Right lobe of liver (tissue), 6 donors: Measurements from ENCODE around the gene TYRO3. TPM values are rescaled to one million over a fixed set of nuclear protein-coding genes. Genes with fewer than 3 reads are reported as not detected.

ENCODE experiments used
- ATAC-seq, 4 donors: fragments of 200-7000 bp; cut with Tn5 transposase; one replicate each; pipeline ENCODE4 v1.9.1; 2020; ENCODE audit warnings: mild to moderate bottlenecking in 4 of 4, moderate library complexity in 4 of 4
- DNase-seq, 3 donors: peaks; one replicate each; pipeline ENCODE4 v3.0.0-alpha.2; 2020
- H3K27ac ChIP-seq, 3 donors: fragments of 200-600 bp; one replicate each; pipeline ENCODE4 v1.8.0; 2022
- H3K27me3 ChIP-seq, 2 donors: fragments of 200-600 bp; one replicate each; pipeline ENCODE4 v1.8.0; 2022
- H3K36me3 ChIP-seq, 4 donors: fragments of 200-600 bp; sonication (generic) in 1 of 4; one replicate each; pipeline versions ENCODE4 v1.5.1 to v1.8.0; 2017 to 2022; ENCODE audit warnings: control low read depth in 1 of 4
- H3K4me1 ChIP-seq, 4 donors: fragments of 200-600 bp; sonication (generic) in 1 of 4; one replicate each; pipeline versions ENCODE4 v1.5.1 to v1.8.0; 2017 to 2022; ENCODE audit warnings: control low read depth in 1 of 4
- H3K4me3 ChIP-seq, 3 donors: fragments of 200-600 bp; one replicate each; pipeline ENCODE4 v1.8.0; 2022
- H3K9me3 ChIP-seq, 4 donors: fragments of 200-600 bp; sonication (generic) in 1 of 4; one replicate each; pipeline versions ENCODE4 v1.5.1 to v1.8.0; 2017 to 2022; ENCODE audit warnings: control low read depth in 1 of 4
- POLR2A ChIP-seq: fragments of 450-650 bp; IDR thresholded peaks from one replicate; pipeline ENCODE4 v1.6.1; 2017; ENCODE audit warnings: antibody characterized with exemption, mild to moderate bottlenecking
- WGBS: methylation state at CpG from one replicate; pipeline ENCODE4 v1.1.6; 2018; ENCODE audit warnings: low coverage, low lambda C conversion rate; ENCODE audit not compliant: insufficient coverage; ENCODE audit errors: missing lambda C conversion rate; 5-methylcytosine and 5-hydroxymethylcytosine counted together
- intact Hi-C, 2 donors: fragments of 100-400 bp; cut with DNase I; formaldehyde crosslinking; loops; one replicate each; pipeline versions ENCODE4 v1.11.2 to v1.14.1; 2022
- total RNA-seq, 6 experiments: library from RNA; depleted of rRNA in 2 of 6; stranded (reverse); fragments of >200 nt in 2 of 6; fragmentation: NEBNext Ultra II Directional in 3 of 6; extraction: Animal tissue kit (Norgen Biotek cat#: 25700) in 3 of 6; gene quantifications; one replicate each; pipeline versions ENCODE4 v1.1.0 to v1.2.4, GENCODE V29; 2016 to 2023
- TF ChIP-seq, protein P1 (sequence below), 4 donors: fragments of 200-600 bp in 3 of 4; fragments of 450-650 bp in 1 of 4; IDR thresholded peaks; one replicate each; pipeline versions ENCODE4 v1.5.1 to v1.8.0; 2016 to 2022; ENCODE audit warnings: antibody characterized with exemption in 4 of 4, mild to moderate bottlenecking in 2 of 4
- donor health status: DM: no; HTN: yes; CAD: no.
- donor health status: DM: no; HTN: no; CAD: no.
- donor health status: DM: no; HTN: no; CAD: no.
- donor health status: DM: no; HTN: yes; CAD: no.
- donor health status: DM: no; HTN: yes; CAD: no.

The TYRO3 gene
- total RNA-seq, 6 experiments from 2014 or later = 1.1 to 2.9 (median 1.8) TPM

DNA sequence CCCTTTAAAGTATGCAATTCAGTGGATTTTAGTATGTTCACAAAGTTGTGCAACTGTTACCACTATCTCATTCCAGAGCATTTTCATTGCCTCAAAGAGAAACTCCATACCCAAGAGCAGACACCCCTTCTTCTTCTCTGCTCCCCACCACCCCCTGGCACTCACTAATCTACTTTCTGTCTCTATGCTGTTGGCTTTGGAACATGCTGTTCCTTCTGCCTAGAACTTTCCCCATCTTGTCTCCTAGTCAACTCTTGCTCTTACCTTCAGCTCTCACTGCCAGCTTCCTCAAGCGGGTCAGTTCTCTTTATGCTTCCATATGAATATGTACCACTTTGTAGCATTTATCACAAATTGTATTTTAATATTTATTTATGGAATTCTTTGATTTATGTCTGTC, 50.1 kb downstream of the TYRO3 start:
- H3K4me1 ChIP-seq = no peaks in the 10 kb centered on the region
- no peaks in the 10 kb centered on the region for H3K27me3 ChIP-seq
- intact Hi-C loops = no loop called here
- no peak overlapping the region for H3K27ac ChIP-seq
- DNase-seq (no peak), ATAC-seq (no peak)
- H3K9me3 ChIP-seq = no peaks in the 10 kb centered on the region
- H3K4me3 ChIP-seq = no peak overlapping the region
- TF ChIP-seq, protein P1, sequence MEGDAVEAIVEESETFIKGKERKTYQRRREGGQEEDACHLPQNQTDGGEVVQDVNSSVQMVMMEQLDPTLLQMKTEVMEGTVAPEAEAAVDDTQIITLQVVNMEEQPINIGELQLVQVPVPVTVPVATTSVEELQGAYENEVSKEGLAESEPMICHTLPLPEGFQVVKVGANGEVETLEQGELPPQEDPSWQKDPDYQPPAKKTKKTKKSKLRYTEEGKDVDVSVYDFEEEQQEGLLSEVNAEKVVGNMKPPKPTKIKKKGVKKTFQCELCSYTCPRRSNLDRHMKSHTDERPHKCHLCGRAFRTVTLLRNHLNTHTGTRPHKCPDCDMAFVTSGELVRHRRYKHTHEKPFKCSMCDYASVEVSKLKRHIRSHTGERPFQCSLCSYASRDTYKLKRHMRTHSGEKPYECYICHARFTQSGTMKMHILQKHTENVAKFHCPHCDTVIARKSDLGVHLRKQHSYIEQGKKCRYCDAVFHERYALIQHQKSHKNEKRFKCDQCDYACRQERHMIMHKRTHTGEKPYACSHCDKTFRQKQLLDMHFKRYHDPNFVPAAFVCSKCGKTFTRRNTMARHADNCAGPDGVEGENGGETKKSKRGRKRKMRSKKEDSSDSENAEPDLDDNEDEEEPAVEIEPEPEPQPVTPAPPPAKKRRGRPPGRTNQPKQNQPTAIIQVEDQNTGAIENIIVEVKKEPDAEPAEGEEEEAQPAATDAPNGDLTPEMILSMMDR (IDR thresholded peaks at IDR 0.05) = no peak
- no peak for TF ChIP-seq POLR2A
- no peaks in the 10 kb centered on the region for H3K36me3 ChIP-seq
- WGBS = 91% methylated on average over 1 of the region's 1 CpG

DNA sequence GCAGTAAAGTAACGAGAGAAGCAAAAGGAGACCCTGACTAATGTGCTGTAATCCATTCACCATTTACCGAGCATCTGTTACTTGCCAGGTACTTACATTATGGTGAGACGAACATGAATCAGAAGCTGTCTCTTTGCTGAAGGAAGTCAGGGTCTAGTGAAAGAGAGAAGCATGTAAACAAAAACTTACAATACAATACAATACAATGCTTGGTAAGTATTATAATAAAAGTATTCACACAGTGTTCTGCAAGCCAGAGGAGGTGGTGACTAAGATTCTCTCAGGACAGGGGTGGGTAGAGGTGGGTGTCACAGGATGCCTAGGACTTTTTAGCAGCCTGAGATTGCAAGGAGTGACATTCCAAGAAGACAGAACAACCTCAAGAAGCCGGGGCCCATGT, 51.0 kb downstream of the TYRO3 start:
- no peaks in the 10 kb centered on the region for H3K36me3 ChIP-seq
- no peaks in the 10 kb centered on the region for H3K9me3 ChIP-seq
- no peak for ATAC-seq
- intact Hi-C loops = no loop called here
- no peak for TF ChIP-seq POLR2A
- TF ChIP-seq, protein P1 (IDR thresholded peaks at IDR 0.05) = no peak
- 77% methylated on average over 4 of the region's 4 CpGs for WGBS
- no peak overlapping the region for H3K27ac ChIP-seq
- H3K4me3 ChIP-seq = no peak overlapping the region
- no peaks in the 10 kb centered on the region for H3K4me1 ChIP-seq
- DNase-seq = no peak
- H3K27me3 ChIP-seq = no peaks in the 10 kb centered on the region

DNA sequence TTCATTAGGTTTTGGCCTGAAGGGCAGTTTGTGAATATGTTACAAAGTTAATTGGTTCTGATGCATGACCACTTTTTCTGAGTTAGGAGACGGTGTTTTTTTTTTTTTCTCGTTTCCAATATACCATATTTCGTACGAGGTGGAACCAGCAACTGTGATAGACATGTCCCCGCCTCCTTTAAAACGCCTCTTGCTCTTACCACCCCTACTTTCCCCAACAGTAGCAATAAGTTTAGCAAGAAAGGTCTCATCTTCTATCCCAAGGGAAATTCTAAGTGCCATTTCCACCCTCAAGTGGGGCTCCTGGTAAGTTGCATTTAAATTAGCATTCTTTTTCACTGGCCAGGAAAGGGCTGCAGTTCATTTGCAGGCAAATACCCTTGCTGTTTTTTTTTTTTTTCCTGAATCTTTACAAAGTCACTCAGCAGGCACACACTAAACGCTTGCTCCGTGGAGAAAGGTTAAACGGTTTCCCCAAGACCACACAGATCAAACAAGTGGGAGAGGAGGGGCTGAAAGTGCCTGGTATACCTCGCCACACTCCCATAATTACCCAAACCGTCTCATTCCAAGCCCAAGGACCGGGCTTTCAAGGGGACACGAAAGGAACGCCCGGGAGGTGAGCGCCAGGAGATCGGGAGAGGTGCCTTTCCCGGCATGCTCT, 61.7 kb downstream of the TYRO3 start:
- Histone ChIP-seq H3K27ac (peak overlapping the region; percentile 19 to 71 (median 54)), H3K36me3 (no peaks in the 10 kb centered on the region), H3K4me3 (peak overlapping the region; percentile 57 to 68 (median 66)), H3K4me1 (no peaks in the 10 kb centered on the region), H3K9me3 (no peaks in the 10 kb centered on the region), H3K27me3 (no peaks in the 10 kb centered on the region)
- intact Hi-C loops = no loop called here
- no peak for DNase-seq
- TF ChIP-seq POLR2A = no peak
- TF ChIP-seq, protein P1 (IDR thresholded peaks at IDR 0.05) = no peak
- ATAC-seq = no peak
- WGBS = 24% methylated on average over 17 of the region's 18 CpGs

DNA sequence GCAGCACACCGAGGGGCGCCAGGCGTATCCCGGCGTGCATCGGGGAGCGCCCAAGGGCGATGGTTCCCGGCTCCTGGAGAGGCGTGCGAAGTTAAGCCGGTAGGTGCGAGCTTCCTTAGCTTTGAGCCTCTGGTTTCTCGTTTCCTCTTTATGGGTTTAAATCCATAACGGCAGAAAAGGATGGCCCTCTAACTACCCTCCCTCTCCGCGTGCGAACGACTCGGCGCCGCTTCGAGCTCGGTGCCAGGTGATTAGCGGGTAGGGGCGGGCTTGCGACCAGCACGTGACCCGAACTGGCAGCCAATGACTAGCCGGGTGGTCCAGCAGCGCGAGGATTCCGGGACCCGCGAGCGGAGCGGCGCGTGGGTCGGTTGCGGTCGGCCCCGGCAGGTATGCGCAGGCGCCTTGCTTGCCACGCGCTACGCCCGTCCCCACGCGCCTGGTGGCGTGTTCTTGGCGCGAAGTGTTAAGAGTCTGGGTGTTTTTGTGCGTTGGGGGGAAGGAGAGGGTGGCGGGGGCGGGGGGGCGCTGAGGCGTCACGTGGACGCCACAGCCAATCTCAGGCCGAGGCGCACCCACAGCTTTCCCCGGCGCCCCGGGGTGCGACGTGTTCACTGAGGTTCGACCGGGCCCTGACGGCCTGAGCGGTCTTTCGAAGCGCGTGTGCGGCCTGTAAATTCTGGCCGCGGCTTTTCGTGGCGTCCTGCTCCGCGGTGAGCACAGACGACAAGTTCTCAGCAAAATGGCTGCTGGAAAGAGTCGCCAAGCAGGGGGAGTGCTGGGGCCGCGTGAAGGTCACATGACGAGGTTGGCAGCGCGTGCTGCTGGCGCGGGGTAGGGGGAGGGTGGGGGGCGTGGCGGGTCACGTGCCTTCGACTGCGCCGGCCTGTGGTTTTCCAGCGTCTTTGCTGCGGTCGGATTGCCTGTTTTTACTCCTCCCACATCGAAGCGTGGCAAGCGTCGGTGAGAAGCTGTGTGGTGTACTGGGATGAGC, 62.5 kb downstream of the TYRO3 start:
- DNase-seq (peak; percentile 80 to 89 (median 81)), ATAC-seq (peak; percentile 86 to 89 (median 87))
- Histone ChIP-seq H3K4me1 (no peaks in the 10 kb centered on the region), H3K27me3 (no peaks in the 10 kb centered on the region), H3K4me3 (peak overlapping the region; percentile 57 to 68 (median 66)), H3K9me3 (no peaks in the 10 kb centered on the region), H3K36me3 (no peaks in the 10 kb centered on the region), H3K27ac (peak overlapping the region; percentile 54 to 71 (median 64))
- intact Hi-C loops = no loop called here
- 1% methylated on average over 15 of the region's 104 CpGs for WGBS
- no peak for TF ChIP-seq POLR2A
- TF ChIP-seq, protein P1 (IDR thresholded peaks at IDR 0.05) = no peak
